Progenitor cell of endocrine pancreas (in vitro differentiated cells): ENCODE results near the gene SLC2A10. TPM values are rescaled to one million over a fixed set of nuclear protein-coding genes. Genes with fewer than 3 reads are reported as not detected.

ENCODE experiments used
- DNase-seq: peaks from one replicate; pipeline ENCODE4 v3.0.0; 2021; ENCODE audit warnings: low spot score; ENCODE audit not compliant: unreplicated experiment
- H3K27ac Mint-ChIP-seq: 2 replicates; pipeline ENCODE4 v1.8.0; 2021; ENCODE audit warnings: mild to moderate bottlenecking, moderate library complexity, mixed read lengths
- H3K27me3 Mint-ChIP-seq: 2 replicates; pipeline ENCODE4 v1.8.0; 2021; ENCODE audit warnings: mixed read lengths
- H3K36me3 Mint-ChIP-seq: 2 replicates; pipeline ENCODE4 v1.8.0; 2022; ENCODE audit warnings: mixed read lengths; ENCODE audit not compliant: insufficient read depth
- H3K4me1 Mint-ChIP-seq: 2 replicates; pipeline ENCODE4 v1.8.0; 2021; ENCODE audit warnings: low read depth, mixed read lengths
- H3K4me3 Mint-ChIP-seq: 2 replicates; pipeline ENCODE4 v1.8.0; 2021; ENCODE audit warnings: low read depth, mild to moderate bottlenecking, moderate library complexity, mixed read lengths
- H3K9me3 Mint-ChIP-seq: 2 replicates; pipeline ENCODE4 v1.8.0; 2021; ENCODE audit warnings: low read depth, mixed read lengths
- CTCF ChIP-seq: fragments of 200-600 bp; sonication (generic); IDR thresholded peaks from one replicate; pipeline ENCODE4 v1.5.0; 2021; ENCODE audit warnings: antibody characterized with exemption, mild to moderate bottlenecking; ENCODE audit not compliant: unreplicated experiment
- total RNA-seq: library from RNA; stranded (reverse); gene quantifications from 2 replicates; pipeline ENCODE4 v1.2.1, GENCODE V29; 2021

SLC2A10 gene
- total RNA-seq, 1 donor from 2014 or later: 16.6 TPM

DNA sequence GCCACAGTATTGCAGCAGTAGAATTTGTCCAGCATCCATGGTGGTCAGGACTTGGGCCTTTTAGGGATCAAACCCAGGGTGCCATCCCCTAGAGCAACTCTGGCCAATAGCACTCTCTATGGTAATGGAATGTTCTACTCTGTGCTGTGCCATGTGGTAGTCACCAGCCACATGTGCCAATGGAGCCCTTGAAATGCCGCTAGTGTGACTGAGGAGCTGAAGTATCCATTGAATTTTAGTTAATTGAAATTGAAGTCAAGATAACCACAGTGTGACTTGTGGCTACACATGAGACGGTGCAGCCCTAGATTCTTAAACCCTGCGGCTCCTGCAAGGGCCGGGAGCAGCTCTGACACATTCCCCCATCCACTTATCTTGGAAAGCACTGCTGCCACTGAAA lies 54.6 kb downstream of the SLC2A10 start:
- Mint-ChIP-seq H3K9me3 (no peaks in the 10 kb centered on the region), H3K27ac (no peak overlapping the region), H3K27me3 (peaks cover 8% of the 10 kb centered on the region), H3K4me1 (no peaks in the 10 kb centered on the region), H3K4me3 (no peak overlapping the region), H3K36me3 (no peaks in the 10 kb centered on the region)
- no peak for TF ChIP-seq CTCF
- no peak for DNase-seq

- H3K27me3 Mint-ChIP-seq: peaks cover 8% of the 10 kb centered on the region
- no peak for TF ChIP-seq CTCF
- no peak overlapping the region for H3K4me3 Mint-ChIP-seq
- no peak overlapping the region for H3K27ac Mint-ChIP-seq
- H3K36me3 Mint-ChIP-seq: no peaks in the 10 kb centered on the region
- DNase-seq: no peak
- no peaks in the 10 kb centered on the region for H3K9me3 Mint-ChIP-seq
- no peaks in the 10 kb centered on the region for H3K4me1 Mint-ChIP-seq
Measured at GRCh38 chr20:46765506-46766120, 56.2 kb downstream of the SLC2A10 start.

DNA sequence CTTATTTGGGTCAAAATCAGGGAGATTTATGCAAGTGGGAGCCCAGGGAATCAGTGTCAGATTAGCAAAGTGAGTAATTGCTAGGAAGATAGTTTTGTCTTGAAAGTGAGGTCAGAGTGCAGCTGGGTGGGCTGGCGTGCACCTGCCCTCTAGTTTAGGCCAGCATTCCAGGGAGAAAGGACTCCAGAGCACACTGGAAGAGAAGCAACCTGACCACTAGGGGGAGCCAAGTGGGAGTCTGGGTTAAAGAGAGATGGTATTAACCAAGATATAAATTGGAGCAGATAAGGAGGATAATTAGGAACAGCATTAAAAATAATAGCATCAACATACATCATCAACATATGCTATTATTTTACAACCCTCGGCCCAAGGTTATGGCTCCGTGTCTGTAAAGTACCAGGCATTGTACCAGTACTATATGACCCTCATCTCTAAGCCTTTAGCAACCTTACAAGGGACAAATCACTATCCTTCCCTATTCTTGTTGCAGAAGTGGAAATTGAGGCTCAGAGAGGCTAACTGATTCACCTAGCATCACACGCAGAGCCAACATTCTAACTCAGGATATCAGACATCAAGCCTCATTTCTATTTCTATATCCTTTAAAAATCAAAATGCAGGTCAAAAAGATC lies 57.8 kb downstream of the SLC2A10 start:
- Mint-ChIP-seq H3K4me1 (no peaks in the 10 kb centered on the region), H3K9me3 (no peaks in the 10 kb centered on the region), H3K27me3 (peaks cover 5% of the 10 kb centered on the region), H3K36me3 (no peaks in the 10 kb centered on the region), H3K4me3 (no peak overlapping the region), H3K27ac (no peak overlapping the region)
- DNase-seq: no peak
- peak; percentile 68 for TF ChIP-seq CTCF

DNA sequence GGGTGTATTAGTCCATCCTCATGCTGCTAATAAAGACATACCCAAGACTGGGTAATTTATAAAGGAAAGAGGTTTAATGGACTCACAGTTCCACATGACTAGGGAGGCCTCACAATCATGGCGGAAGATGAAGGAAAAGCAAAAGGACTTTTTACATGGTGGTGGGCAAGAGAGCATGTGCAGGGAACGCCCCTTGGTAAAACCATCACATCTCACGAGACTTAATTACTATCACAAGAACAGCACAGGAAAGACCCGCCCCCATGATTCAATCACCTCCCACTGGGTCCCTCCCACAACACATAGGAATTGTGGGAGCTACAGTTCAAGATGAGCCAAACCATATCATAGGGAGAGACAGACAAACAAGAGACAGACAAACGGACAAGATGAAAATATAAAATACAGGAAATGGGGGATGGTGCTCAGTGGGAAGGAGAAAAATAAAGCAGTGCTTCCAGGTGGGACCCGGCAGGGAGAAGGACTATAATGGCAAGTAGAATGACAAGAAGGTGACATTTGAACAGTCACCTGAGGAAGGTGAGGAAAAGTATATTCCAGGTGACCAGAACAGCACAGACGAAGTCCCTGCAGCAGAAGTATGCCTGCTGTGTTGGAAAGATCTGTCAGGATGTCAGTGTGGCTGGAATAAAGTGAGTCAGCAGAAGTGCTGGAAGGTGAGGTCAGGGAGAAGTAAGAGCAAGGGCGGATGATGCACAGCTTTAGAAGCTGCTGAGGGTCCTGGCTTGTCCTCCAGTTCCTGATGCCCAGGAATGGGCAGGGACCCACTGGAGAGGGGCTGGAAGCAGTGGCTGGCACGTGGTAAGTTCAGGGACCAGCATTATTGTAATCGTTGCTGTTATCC lies 61.1 kb downstream of the SLC2A10 start:
- Mint-ChIP-seq H3K4me3 (no peak overlapping the region), H3K27ac (no peak overlapping the region)

More for the DNA sequence above, 61.1 kb downstream of the SLC2A10 start:
- no peaks in the 10 kb centered on the region for H3K9me3 Mint-ChIP-seq
- no peak for TF ChIP-seq CTCF
- no peaks in the 10 kb centered on the region for H3K36me3 Mint-ChIP-seq
- DNase-seq: no peak
- peaks cover 11% of the 10 kb centered on the region for H3K27me3 Mint-ChIP-seq
- no peaks in the 10 kb centered on the region for H3K4me1 Mint-ChIP-seq
